DOHH2 (cell line): Measurements from ENCODE around the gene LGALS3.

ENCODE experiments used
- H3F3A ChIP-seq: fragments of 200-600 bp; sonication (generic), shearing (Covaris generic); 2 replicates; pipeline ENCODE4 v1.6.0; 2016; ENCODE audit warnings: antibody characterized with exemption, mild to moderate bottlenecking; ENCODE audit not compliant: control insufficient read depth, insufficient read depth
- H3K27ac ChIP-seq: fragments of 200-600 bp; sonication (generic); 2 replicates; pipeline ENCODE4 v1.5.1; 2014; ENCODE audit warnings: low read depth, mild to moderate bottlenecking, low read length, moderate library complexity
- H3K27me3 ChIP-seq: fragments of 200-600 bp; sonication (generic); 2 replicates; pipeline ENCODE4 v1.6.1; 2014; ENCODE audit warnings: mild to moderate bottlenecking, low read length, mixed read lengths; ENCODE audit not compliant: control insufficient read depth
- H3K36me3 ChIP-seq: fragments of 200-600 bp; sonication (generic); 2 replicates; pipeline ENCODE4 v1.6.1; 2014; ENCODE audit warnings: mild to moderate bottlenecking, low read length, moderate library complexity, mixed read lengths; ENCODE audit not compliant: control insufficient read depth
- H3K4me1 ChIP-seq: fragments of 200-600 bp; sonication (generic); 2 replicates; pipeline ENCODE4 v1.6.1; 2014; ENCODE audit warnings: mild to moderate bottlenecking, low read length, mixed read lengths; ENCODE audit not compliant: control insufficient read depth
- H3K4me2 ChIP-seq: fragments of 200-600 bp; sonication (generic); 2 replicates; pipeline ENCODE4 v1.6.0; 2014; ENCODE audit warnings: mild to moderate bottlenecking, low read length, moderate library complexity
- H3K4me3 ChIP-seq: fragments of 200-600 bp; sonication (generic); 2 replicates; pipeline ENCODE4 v1.5.1; 2014; ENCODE audit warnings: mild to moderate bottlenecking, low read length, mixed read lengths
- H3K79me2 ChIP-seq: fragments of 200-600 bp; sonication (generic); 2 replicates; pipeline ENCODE4 v1.6.1; 2014; ENCODE audit warnings: mild to moderate bottlenecking, low read length, mixed read lengths; ENCODE audit not compliant: control insufficient read depth
- H3K9me2 ChIP-seq: fragments of 200-600 bp; sonication (generic); replicated peaks from 2 replicates; pipeline ENCODE4 v1.6.1; 2014; ENCODE audit warnings: mild to moderate bottlenecking, low read length, mixed read lengths; ENCODE audit not compliant: control insufficient read depth
- H3K9me3 ChIP-seq: fragments of 200-600 bp; sonication (generic); 2 replicates; pipeline ENCODE4 v1.6.1; 2014; ENCODE audit warnings: antibody characterized with exemption, low read length, mixed read lengths; ENCODE audit not compliant: control insufficient read depth, insufficient read depth
- H4K20me1 ChIP-seq: fragments of 200-600 bp; sonication (generic); 2 replicates; pipeline ENCODE4 v1.6.0; 2014; ENCODE audit warnings: low read depth, mild to moderate bottlenecking, antibody characterized with exemption, low read length, moderate library complexity; ENCODE audit not compliant: control insufficient read depth, insufficient read depth
- EZH2phosphoT487 ChIP-seq: fragments of 200-600 bp; sonication (generic); IDR thresholded peaks from 2 replicates; pipeline ENCODE4 v1.6.1; 2017; ENCODE audit warnings: borderline replicate concordance, mild to moderate bottlenecking, antibody characterized with exemption, low read length, moderate library complexity, mixed read lengths
- TF ChIP-seq, protein P1 (sequence below): fragments of 200-600 bp; sonication (generic); IDR thresholded peaks from one replicate; pipeline ENCODE4 v1.5.1; 2014; ENCODE audit warnings: antibody characterized with exemption, mild to moderate bottlenecking, low read depth, low read length; ENCODE audit not compliant: poor library complexity, severe bottlenecking

LGALS3 gene

DNA sequence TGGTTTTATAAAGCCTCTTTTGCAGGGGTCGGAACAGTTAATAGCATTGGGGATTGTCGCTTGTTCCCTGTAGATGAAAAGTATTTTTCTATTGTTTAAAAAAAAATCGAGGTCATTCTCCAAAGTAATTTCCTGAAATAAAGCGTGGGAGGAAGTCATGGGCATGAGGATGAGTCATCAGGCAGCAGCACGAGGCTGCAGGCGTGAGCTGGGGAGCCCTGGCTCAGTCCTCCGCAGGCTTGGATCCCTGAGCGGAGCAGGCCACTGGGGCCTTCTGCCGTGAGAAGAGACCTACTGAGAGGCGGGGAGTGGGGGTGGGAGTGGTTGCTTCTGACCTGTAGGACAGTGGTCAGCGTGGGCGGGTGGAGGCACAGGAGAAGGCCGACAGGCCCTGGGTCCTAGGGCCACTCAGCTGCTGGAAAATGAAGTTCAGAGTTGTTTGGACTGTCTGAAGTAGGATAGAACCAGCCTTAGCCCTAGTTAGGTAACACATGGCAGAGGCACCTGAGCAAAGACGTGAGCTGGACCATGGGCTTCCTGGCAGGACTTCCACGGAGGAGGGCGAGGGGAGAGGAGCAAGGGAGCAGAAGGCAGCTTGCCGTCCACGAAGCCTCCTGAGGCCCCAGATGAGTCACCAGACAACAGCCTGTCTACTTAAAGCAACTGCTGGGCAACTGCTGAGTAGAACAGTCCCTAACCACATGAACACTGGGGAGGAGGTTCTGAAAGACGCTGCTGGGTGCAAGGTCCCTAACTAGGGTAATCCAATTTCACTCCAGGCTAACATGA lies 21.1 kb upstream of the LGALS3 start:
- H3K27me3 ChIP-seq, result no peaks in the 10 kb centered on the region
- H3K4me3 ChIP-seq, result no peak overlapping the region
- peaks cover 12% of the 10 kb centered on the region for H3K4me1 ChIP-seq
- H3F3A ChIP-seq, result no peaks in the 10 kb centered on the region
- H3K9me2 ChIP-seq, result no peaks in the 10 kb centered on the region
- no peak overlapping the region for H3K4me2 ChIP-seq
- no peaks in the 10 kb centered on the region for H3K36me3 ChIP-seq
- peaks cover 8% of the 10 kb centered on the region for H3K9me3 ChIP-seq
- no peaks in the 10 kb centered on the region for H4K20me1 ChIP-seq
- H3K27ac ChIP-seq, result no peak overlapping the region
- TF ChIP-seq EZH2phosphoT487, result no peak
- TF ChIP-seq, protein P1, sequence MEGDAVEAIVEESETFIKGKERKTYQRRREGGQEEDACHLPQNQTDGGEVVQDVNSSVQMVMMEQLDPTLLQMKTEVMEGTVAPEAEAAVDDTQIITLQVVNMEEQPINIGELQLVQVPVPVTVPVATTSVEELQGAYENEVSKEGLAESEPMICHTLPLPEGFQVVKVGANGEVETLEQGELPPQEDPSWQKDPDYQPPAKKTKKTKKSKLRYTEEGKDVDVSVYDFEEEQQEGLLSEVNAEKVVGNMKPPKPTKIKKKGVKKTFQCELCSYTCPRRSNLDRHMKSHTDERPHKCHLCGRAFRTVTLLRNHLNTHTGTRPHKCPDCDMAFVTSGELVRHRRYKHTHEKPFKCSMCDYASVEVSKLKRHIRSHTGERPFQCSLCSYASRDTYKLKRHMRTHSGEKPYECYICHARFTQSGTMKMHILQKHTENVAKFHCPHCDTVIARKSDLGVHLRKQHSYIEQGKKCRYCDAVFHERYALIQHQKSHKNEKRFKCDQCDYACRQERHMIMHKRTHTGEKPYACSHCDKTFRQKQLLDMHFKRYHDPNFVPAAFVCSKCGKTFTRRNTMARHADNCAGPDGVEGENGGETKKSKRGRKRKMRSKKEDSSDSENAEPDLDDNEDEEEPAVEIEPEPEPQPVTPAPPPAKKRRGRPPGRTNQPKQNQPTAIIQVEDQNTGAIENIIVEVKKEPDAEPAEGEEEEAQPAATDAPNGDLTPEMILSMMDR, result no peak
- H3K79me2 ChIP-seq, result no peaks in the 10 kb centered on the region

DNA sequence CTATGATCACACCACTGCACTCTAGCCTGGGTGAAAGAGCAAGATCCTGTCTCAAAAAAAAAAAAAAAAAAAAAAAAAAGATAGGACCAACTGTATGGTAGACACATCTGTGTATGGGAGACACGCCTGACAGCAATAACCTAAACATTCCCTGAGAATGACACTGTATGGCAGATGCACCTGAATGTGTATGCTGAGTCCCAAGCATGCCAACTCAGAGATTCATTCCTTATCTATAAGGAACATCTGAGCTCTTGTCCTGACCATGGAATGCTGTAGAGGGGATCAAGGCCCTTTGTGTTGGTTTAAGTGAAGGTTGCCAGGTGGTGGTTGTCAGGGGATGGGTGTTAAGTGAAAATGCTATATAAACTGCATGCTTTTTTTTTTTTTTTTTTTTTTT lies 19.2 kb upstream of the LGALS3 start:
- Histone ChIP-seq H3K4me1 (no peaks in the 10 kb centered on the region), H3F3A (no peaks in the 10 kb centered on the region), H3K79me2 (no peaks in the 10 kb centered on the region), H3K9me3 (no peaks in the 10 kb centered on the region), H4K20me1 (no peaks in the 10 kb centered on the region), H3K9me2 (no peaks in the 10 kb centered on the region), H3K36me3 (no peaks in the 10 kb centered on the region), H3K27me3 (no peaks in the 10 kb centered on the region), H3K4me3 (no peak overlapping the region), H3K4me2 (no peak overlapping the region), H3K27ac (no peak overlapping the region)
- TF ChIP-seq, protein P1, result no peak
- TF ChIP-seq EZH2phosphoT487, result no peak

DNA sequence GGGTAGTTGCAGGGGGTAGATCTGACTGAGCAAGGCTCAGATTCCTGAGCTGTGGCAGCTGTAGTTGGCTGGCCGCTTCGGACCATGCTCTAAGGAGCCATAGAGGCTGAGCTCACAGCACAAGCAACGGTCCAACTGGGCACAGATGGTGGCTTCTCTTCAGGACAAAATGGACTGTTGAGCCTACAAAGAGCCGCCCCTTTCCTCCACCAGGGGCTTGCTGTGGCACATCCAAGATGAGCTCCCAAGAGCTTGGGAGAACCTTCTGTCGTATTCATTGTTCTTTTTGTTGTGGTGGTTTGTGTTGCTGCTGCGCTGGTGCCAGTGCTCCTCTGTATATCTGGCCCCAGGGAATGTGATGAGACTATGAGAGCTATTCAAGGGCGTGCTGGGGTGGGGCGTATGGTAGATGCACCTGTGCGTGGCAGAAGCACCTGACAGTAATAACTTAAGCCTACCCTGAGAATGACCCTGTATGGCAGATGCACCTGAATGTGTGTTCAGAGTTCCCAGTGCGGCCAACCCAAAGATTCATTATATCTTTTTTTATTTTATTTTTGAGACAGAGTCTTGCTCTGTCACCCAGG lies 17.8 kb upstream of the LGALS3 start:
- TF ChIP-seq EZH2phosphoT487, result no peak
- TF ChIP-seq, protein P1, result no peak
- H3K4me1 ChIP-seq, result no peaks in the 10 kb centered on the region
- no peak overlapping the region for H3K4me3 ChIP-seq
- H4K20me1 ChIP-seq, result no peaks in the 10 kb centered on the region
- no peaks in the 10 kb centered on the region for H3K36me3 ChIP-seq
- H3K4me2 ChIP-seq, result no peak overlapping the region
- H3K9me2 ChIP-seq, result no peaks in the 10 kb centered on the region
- no peaks in the 10 kb centered on the region for H3F3A ChIP-seq
- H3K79me2 ChIP-seq, result no peaks in the 10 kb centered on the region
- H3K27ac ChIP-seq, result no peak overlapping the region
- H3K27me3 ChIP-seq, result no peaks in the 10 kb centered on the region
- H3K9me3 ChIP-seq, result no peaks in the 10 kb centered on the region
